ENCODE measurements around the gene AOC2. TPM values are rescaled to one million over a fixed set of nuclear protein-coding genes. Genes with fewer than 3 reads are reported as not detected.
"Not testable (repeated sequence)": the region's sequence is repeated elsewhere in the genome, so short reads cannot be mapped to it uniquely, and the experiment has no call there.

Gene AOC2
- polyA plus RNA-seq, 2 of the 4 experiments (the other 2 are of a cell fraction): 1.7 to 2.7 TPM

GRCh38 chr17:42866216-42866615 is 21.8 kb downstream of the AOC2 start (continued):
- TF ChIP-seq BHLHE40 (IDR thresholded peaks at IDR 0.05; ENCODE audit: low read depth, low read length) (no peak), CBX8 (IDR thresholded peaks at IDR 0.05) (no peak), FOSB (CRISPR knock-in tag; IDR thresholded peaks at IDR 0.05) (no peak), TP53 (CRISPR knock-in tag; IDR thresholded peaks at IDR 0.05) (no peak), FOSL2 (IDR thresholded peaks at IDR 0.05) (no peak), FOSL2 (CRISPR knock-in tag; IDR thresholded peaks at IDR 0.05) (no peak)

- POLR2A ChIA-PET: interaction anchor here (0.6 kb wide), 1 partner anchor 98 kb away, joined by 4 read pairs; no protein-coding TSS in a partner anchor
- whole genome bisulfite sequencing (ENCODE audit: missing lambda C conversion rate): 63% methylated on average over 11 of the region's 12 CpGs
- CTCF ChIA-PET: interaction anchor here (0.7 to 13.4 kb wide), 6 partner anchors 11 to 288 kb away, joined by 3 to 89 read pairs (median 3); partner anchors contain the start of gene AOC2
- ATAC-seq: peak; percentile 14 to 31; a peak in 2 of 6 replicates
- no peak for TF ChIP-seq ATOH8 (CRISPR knock-in tag; IDR thresholded peaks at IDR 0.05; ENCODE audit: low read depth)
- TF ChIP-seq EHF (CRISPR knock-in tag; IDR thresholded peaks at IDR 0.05): no peak
- no peak for TF ChIP-seq MAFK (IDR thresholded peaks at IDR 0.05; ENCODE audit: partially characterized antibody)
- no peak for TF ChIP-seq FOXS1 (CRISPR knock-in tag; IDR thresholded peaks at IDR 0.05)
- no peak for TF ChIP-seq ZFP36 (IDR thresholded peaks at IDR 0.05; ENCODE audit: borderline replicate concordance, partially characterized antibody)
- TF ChIP-seq ZC3H11A (IDR thresholded peaks at IDR 0.05): no peak
- no peak for TF ChIP-seq JUN (IDR thresholded peaks at IDR 0.05)
- TF ChIP-seq JUNB (IDR thresholded peaks at IDR 0.05): no peak
- no peak for TF ChIP-seq RAD21 (conservative IDR thresholded peaks at IDR 0.05 in 1 of 2, IDR thresholded peaks at IDR 0.05 in 1 of 2)
- no peak overlapping the region for H3K27ac ChIP-seq
- H3K9me3 ChIP-seq: peaks cover 32% of the 10 kb centered on the region
- no peaks in the 10 kb centered on the region for H3K4me1 ChIP-seq
- H3K4me3 ChIP-seq: no peak overlapping the region
- no peak overlapping the region for H3K4me2 ChIP-seq
- FAIRE-seq: no peak
- no peak for DNase-seq (ENCODE audit: low read depth in 1 of 2, low spot score in 1 of 2)
Measured at GRCh38 chr17:42866631-42867575, 22.5 kb downstream of the AOC2 start.

- CTCF ChIA-PET: interaction anchor here (0.9 to 13.4 kb wide), 4 partner anchors 15 to 289 kb away, joined by 3 to 89 read pairs (median 4); partner anchors contain the start of gene AOC2
- H3K4me3 ChIP-seq; H3K4me2 ChIP-seq; H3K4me1 ChIP-seq; ATAC-seq; POLR2A ChIA-PET; DNase-seq (ENCODE audit: low read depth in 1 of 2, low spot score in 1 of 2); H3K27ac ChIP-seq; FAIRE-seq: not testable (repeated sequence)
- WGBS (ENCODE audit: missing lambda C conversion rate): 81% methylated on average over 14 of the region's 21 CpGs
- peaks cover 32% of the 10 kb centered on the region for H3K9me3 ChIP-seq
Measured at GRCh38 chr17:42867694-42868261, 23.4 kb downstream of the AOC2 start.

- ATAC-seq: no peak
- ChIA-PET POLR2A (no interaction called here), CTCF (interaction anchor here (1.0 to 13.4 kb wide), 2 partner anchors 24 to 69 kb away, joined by 3 to 89 read pairs; partner anchors contain the start of gene AOC2)
- H3K4me2 ChIP-seq: no peak overlapping the region
- no peaks in the 10 kb centered on the region for H3K4me1 ChIP-seq
- TF ChIP-seq HDAC2 (IDR thresholded peaks at IDR 0.05) (no peak), ZNF302 (CRISPR knock-in tag; IDR thresholded peaks at IDR 0.05) (no peak), CEBPB (IDR thresholded peaks at IDR 0.05) (no peak), JUNB (IDR thresholded peaks at IDR 0.05) (no peak), NFE2L2 (conservative IDR thresholded peaks at IDR 0.05; ENCODE audit: low read length) (no peak), CTCF (IDR thresholded peaks at IDR 0.05) (no peak), NR3C1 (IDR thresholded peaks at IDR 0.05) (no peak), HMGXB4 (CRISPR knock-in tag; IDR thresholded peaks at IDR 0.05; ENCODE audit: borderline replicate concordance) (no peak), ELK1 (IDR thresholded peaks at IDR 0.05; ENCODE audit: low read depth, low read length) (no peak), EHMT2 (IDR thresholded peaks at IDR 0.05; ENCODE audit: low read depth) (no peak), POLR2A (IDR thresholded peaks at IDR 0.05; ENCODE audit: low read length) (no peak), KDM5A (IDR thresholded peaks at IDR 0.05) (no peak), RARB (CRISPR knock-in tag; IDR thresholded peaks at IDR 0.05) (no peak)
- WGBS (ENCODE audit: missing lambda C conversion rate): 81% methylated on average over 12 of the region's 12 CpGs
- H3K4me3 ChIP-seq: no peak overlapping the region
- FAIRE-seq: no peak
- H3K9me3 ChIP-seq: peaks cover 31% of the 10 kb centered on the region
- no peak for DNase-seq (ENCODE audit: low read depth in 1 of 2, low spot score in 1 of 2)
- no peak overlapping the region for H3K27ac ChIP-seq
Measured at GRCh38 chr17:42868338-42868737, 24.0 kb downstream of the AOC2 start.
